ENCODE data around the gene CNNM3. TPM values are rescaled to one million over a fixed set of nuclear protein-coding genes. Genes with fewer than 3 reads are reported as not detected.

The CNNM3 gene
- total RNA-seq, 1 experiment from 2014 or later, result 5.3 TPM

DNA sequence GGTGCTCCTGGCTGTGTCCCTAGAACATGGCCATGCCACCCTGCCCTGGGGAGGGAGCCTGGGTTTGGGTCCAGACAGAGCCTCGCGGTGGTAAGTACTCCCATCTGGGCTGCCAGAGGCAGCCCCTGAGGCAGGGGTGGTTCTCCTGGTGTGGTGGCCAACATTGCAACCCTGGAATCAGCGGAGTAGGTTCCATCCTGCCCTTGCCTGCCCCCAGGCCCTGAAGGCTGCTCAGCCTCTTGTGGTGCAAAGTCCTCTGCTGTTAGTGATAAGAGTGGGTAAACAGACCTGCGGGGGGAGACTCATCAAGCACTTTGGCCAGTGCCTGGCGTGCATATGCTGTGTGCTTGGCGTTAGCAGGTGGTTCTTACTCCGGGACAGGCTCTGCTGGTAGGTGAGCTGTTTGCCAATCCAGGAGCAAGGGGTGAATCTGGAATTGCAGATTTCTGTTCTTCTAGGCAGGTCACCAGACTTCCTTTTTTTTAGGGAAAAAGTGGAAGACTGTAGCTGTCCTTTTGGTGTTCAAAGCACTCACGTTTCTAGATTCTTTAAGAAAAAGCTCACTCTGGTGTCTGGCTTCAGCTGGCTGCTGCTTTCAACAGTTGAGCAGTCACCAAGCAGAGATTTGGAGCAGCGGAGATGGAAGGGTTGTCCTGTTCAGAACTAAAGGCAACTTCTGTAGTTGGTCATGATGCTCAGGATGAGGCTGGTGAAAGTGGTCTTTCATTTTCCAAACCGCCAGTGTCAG lies 3.2 kb downstream of the CNNM3 start:
- Histone ChIP-seq H3K4me3 (no peak overlapping the region), H3K27me3 (replicated peaks) (no peaks in the 10 kb centered on the region), H3K27ac (no peak overlapping the region), H3K9me3 (replicated peaks) (0 out of 2 replicates have a peak, but pooled peaks cover 3% of the 10 kb centered on the region), H3K4me1 (replicated peaks) (peaks cover 29% of the 10 kb centered on the region), H3K36me3 (peaks cover 20% of the 10 kb centered on the region)
- no peak for DNase-seq (ENCODE audit: low read depth in 1 of 2, low spot score in 2 of 2)

DNA sequence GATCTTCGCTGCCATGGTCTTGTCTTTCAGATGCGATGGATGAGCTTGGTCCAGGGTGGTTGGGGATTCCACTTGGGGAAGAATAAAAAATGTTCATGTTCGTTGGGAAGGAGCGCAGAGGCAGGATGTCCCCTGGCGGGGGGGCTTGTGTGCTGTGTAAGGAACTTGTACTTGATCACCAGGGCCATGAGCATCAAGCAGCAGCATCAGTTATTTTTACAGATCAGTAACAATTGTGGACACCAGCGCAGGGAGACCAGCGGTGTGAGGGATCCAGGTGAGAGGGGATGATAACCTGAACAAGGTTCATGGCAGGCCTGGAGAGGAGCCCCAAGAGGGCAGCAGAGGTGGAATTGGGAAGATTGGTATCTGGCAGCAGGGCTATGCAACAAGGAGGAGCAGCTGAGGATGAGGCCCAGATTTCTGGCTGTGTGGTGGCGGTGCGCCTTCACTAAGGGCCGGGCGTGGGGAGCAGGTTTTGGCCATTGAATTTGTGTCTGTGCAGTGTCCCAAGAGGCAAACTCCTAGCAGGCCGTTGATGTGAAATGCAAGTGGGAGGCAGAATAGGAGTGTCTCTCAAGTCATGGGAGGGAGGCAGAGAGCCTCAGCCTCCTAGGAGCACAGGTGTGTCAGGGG lies 3.9 kb downstream of the CNNM3 start:
- H3K9me3 ChIP-seq (replicated peaks), result 0 out of 2 replicates have a peak, but pooled peaks cover 3% of the 10 kb centered on the region
- H3K4me3 ChIP-seq, result no peak overlapping the region
- peaks cover 21% of the 10 kb centered on the region for H3K36me3 ChIP-seq
- DNase-seq (ENCODE audit: low read depth in 1 of 2, low spot score in 2 of 2), result no peak
- H3K4me1 ChIP-seq (replicated peaks), result peaks cover 29% of the 10 kb centered on the region
- no peaks in the 10 kb centered on the region for H3K27me3 ChIP-seq (replicated peaks)
- H3K27ac ChIP-seq, result no peak overlapping the region

DNA sequence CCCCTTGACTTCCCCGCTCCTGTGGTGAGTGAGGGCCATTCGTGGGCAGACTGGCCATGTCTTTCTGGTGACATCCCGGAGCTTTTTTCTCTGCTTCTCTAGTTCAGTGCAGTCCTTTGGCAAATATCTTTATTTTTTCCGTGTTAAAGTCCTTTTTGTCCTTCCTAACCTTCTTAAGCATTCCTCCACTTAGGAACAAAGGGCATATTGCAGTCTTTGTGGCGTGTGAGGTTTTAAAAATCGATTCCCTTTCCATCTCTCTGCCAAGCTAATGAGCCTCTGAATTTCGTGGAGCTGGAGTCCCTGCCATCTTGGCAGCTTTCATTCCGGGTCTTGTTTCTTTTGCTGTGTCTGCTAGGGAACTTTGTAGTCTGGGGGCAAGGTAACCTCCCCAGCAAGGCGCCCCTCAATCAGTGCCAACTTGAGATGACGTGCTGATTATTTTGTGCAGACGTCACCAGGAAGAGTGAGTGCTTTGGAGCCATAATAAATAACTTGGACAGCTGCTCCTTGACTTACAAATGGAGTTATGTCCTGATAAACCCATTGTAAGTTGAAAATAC lies 5.1 kb downstream of the CNNM3 start:
- H3K4me3 ChIP-seq, result no peak overlapping the region
- H3K27me3 ChIP-seq (replicated peaks), result no peaks in the 10 kb centered on the region
- H3K36me3 ChIP-seq, result peaks cover 22% of the 10 kb centered on the region
- DNase-seq (ENCODE audit: low read depth in 1 of 2, low spot score in 2 of 2), result no peak
- H3K27ac ChIP-seq, result no peak overlapping the region
- peaks cover 22% of the 10 kb centered on the region for H3K4me1 ChIP-seq (replicated peaks)
- H3K9me3 ChIP-seq (replicated peaks), result 0 out of 2 replicates have a peak, but pooled peaks cover 3% of the 10 kb centered on the region

DNA sequence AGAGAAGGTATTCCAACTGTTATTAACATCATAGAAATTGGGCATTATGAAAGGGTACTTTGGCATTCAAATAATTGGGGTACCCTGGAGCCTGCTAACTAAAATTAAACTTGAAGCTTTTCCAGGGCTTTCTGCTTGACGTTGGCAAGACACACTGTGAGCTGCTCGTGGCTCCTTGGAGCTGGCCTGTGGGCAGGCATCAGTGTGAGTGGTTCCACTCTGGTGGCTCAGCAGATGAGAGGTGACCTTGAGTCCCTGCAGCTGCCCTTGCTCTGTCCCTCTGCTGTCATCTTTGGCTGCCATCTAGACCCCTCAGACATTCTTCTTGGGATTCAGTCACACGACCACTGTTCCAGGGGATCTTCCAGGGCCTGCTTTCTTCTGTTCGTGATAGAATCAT lies 6.7 kb downstream of the CNNM3 start:
- Histone ChIP-seq H3K4me1 (replicated peaks) (peaks cover 9% of the 10 kb centered on the region), H3K27ac (no peak overlapping the region), H3K9me3 (replicated peaks) (no peaks in the 10 kb centered on the region), H3K27me3 (replicated peaks) (no peaks in the 10 kb centered on the region), H3K4me3 (no peak overlapping the region), H3K36me3 (peaks cover 17% of the 10 kb centered on the region)
- no peak for DNase-seq (ENCODE audit: low read depth in 1 of 2, low spot score in 2 of 2)

DNA sequence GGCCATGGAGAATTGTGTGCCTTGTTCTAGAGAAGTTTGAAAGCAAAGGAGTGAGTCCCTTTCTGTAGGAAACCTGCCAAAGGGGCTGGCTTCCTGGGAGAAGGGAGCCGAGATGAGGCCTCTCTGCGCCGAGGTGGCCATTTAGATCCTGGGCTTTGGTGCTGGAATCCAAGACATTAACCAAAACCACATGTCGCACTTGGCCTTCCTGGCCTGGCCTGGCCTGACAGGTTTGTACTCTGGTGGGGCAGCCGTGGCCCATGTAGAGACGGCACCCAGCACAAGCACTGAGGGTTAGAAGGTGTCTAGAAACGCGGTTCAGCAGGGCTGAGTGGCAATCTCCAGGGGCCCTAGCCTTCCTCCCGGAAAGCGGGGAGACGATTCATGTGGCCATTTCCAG lies 7.1 kb downstream of the CNNM3 start:
- no peak for DNase-seq (ENCODE audit: low read depth in 1 of 2, low spot score in 2 of 2)
- peaks cover 21% of the 10 kb centered on the region for H3K36me3 ChIP-seq
- no peak overlapping the region for H3K4me3 ChIP-seq
- H3K9me3 ChIP-seq (replicated peaks), result no peaks in the 10 kb centered on the region
- H3K27me3 ChIP-seq (replicated peaks), result no peaks in the 10 kb centered on the region
- no peak overlapping the region for H3K27ac ChIP-seq
- H3K4me1 ChIP-seq (replicated peaks), result 0 out of 2 replicates have a peak, but pooled peaks cover 8% of the 10 kb centered on the region

DNA sequence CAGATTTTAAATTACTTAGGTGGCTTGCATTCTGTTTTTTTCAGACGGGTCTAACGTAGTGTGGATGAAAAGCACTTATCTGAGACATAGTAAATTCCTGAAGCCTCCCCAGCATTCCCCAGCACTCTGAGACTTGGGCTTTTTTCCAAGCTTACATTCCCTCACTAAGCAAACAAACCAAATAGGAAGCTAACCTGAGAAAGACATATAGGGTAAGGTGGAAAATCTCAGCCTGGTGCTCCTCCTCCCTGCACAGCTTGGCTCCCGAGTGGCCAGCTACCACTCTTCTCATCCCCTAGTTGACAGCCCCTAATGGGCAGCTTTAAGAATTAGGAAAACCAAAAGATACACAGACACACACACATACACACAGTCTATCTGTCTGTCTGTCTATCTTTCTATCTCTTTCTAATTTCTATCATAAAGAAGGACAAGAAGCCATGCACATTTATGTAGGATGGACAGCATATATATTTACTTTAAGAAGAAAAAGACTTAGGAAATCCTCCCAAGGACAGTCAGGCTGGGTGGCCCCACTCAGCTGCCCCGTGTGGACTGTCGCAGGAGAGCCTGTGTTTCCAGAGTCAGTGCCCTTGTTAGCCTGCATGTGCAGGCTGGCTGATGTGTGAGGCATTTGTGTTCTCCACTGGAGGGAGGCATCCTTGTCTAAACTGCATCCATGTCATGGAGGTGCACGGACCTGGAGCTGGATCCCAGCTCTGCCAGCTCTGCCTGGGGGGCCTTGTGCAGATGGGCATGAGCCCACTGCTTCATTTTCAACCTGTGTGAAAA lies 8.2 kb downstream of the CNNM3 start:
- DNase-seq (ENCODE audit: low read depth in 1 of 2, low spot score in 2 of 2), result peak in 1 of 2 experiments; percentile 44
- Histone ChIP-seq H3K27ac (no peak overlapping the region), H3K9me3 (replicated peaks) (no peaks in the 10 kb centered on the region), H3K36me3 (peaks cover 21% of the 10 kb centered on the region), H3K27me3 (replicated peaks) (no peaks in the 10 kb centered on the region), H3K4me3 (no peak overlapping the region), H3K4me1 (replicated peaks) (0 out of 2 replicates have a peak, but pooled peaks cover 8% of the 10 kb centered on the region)

DNA sequence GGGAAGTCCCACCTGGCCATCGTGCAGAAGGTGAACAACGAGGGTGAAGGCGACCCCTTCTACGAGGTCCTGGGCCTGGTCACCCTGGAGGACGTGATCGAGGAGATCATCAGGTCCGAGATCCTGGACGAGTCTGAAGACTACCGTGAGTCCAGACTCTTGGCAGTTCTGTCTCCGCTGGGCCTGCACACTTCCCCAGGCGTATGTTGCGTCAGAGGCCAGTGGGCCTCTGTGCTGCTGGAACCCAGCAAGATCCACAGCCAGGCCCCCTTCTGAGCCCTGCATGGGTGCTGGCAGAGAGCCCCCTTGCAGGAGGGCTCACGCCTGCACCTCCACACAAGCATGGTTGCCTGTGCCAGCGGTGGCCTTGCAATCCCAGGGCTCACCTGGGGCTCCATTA lies 9.0 kb downstream of the CNNM3 start:
- Histone ChIP-seq H3K27ac (no peak overlapping the region), H3K9me3 (replicated peaks) (no peaks in the 10 kb centered on the region), H3K27me3 (replicated peaks) (no peaks in the 10 kb centered on the region), H3K4me3 (no peak overlapping the region), H3K36me3 (peaks cover 22% of the 10 kb centered on the region), H3K4me1 (replicated peaks) (0 out of 2 replicates have a peak, but pooled peaks cover 8% of the 10 kb centered on the region)
- DNase-seq (ENCODE audit: low read depth in 1 of 2, low spot score in 2 of 2), result no peak

DNA sequence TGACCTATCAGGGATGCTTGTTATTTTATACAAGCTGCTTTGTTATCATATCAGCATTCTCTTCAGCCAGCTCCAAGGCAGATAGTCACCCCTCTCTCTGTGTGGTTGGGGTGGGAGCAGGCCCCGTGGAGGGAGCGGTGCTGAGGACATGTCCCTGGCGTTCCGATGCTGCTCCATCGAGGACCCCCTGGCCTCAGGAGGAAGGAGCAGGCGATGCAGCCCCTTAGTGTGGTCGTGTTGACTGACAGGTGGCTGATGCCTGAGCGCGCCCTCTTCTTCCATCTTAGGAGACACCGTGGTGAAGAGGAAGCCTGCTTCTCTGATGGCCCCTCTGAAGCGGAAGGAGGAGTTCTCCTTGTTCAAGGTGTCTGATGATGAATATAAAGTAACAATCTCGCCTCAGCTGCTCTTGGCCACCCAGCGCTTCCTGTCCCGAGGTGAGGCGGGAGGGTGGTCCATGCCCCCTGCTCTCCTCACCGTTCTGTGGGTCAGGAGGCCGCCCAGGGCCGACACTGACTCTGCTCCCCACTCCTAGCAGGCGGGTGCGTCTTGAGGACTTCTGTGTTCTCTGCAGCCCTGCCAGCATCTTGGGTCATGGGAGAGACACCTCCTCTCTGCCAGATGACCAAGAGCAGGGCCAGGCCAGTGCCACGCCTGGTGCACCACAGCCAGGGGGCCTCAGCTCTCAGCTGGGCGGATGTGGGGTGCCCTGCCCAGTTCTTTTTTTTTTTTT lies 10.6 kb downstream of the CNNM3 start:
- H3K36me3 ChIP-seq, result peaks cover 35% of the 10 kb centered on the region
- no peak overlapping the region for H3K4me3 ChIP-seq
- H3K9me3 ChIP-seq (replicated peaks), result no peaks in the 10 kb centered on the region
- H3K27me3 ChIP-seq (replicated peaks), result no peaks in the 10 kb centered on the region
- H3K4me1 ChIP-seq (replicated peaks), result 0 out of 2 replicates have a peak, but pooled peaks cover 8% of the 10 kb centered on the region
- H3K27ac ChIP-seq, result no peak overlapping the region
- no peak for DNase-seq (ENCODE audit: low read depth in 1 of 2, low spot score in 2 of 2)

DNA sequence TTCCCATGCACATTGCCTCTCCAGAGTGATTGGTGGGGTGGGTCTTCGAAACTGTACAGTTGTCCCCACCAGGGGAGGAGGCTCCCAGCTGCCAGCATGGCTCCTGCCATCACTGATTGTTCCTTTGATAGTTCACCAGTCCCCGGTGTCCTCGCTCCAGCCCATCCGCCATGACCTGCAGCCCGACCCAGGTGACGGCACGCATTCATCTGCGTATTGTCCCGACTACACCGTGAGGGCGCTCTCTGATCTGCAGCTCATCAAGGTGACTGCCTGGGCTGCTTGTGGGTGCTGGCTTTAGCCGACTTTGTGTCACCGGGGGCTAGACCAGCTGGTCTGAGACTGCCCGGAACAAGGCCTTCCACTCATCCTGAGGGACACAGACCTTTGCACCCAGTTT lies 12.4 kb downstream of the CNNM3 start:
- DNase-seq (ENCODE audit: low read depth in 1 of 2, low spot score in 2 of 2), result no peak
- Histone ChIP-seq H3K4me1 (replicated peaks) (peaks cover 18% of the 10 kb centered on the region), H3K4me3 (no peak overlapping the region), H3K9me3 (replicated peaks) (no peaks in the 10 kb centered on the region), H3K27ac (no peak overlapping the region), H3K27me3 (replicated peaks) (no peaks in the 10 kb centered on the region), H3K36me3 (peaks cover 48% of the 10 kb centered on the region)

DNA sequence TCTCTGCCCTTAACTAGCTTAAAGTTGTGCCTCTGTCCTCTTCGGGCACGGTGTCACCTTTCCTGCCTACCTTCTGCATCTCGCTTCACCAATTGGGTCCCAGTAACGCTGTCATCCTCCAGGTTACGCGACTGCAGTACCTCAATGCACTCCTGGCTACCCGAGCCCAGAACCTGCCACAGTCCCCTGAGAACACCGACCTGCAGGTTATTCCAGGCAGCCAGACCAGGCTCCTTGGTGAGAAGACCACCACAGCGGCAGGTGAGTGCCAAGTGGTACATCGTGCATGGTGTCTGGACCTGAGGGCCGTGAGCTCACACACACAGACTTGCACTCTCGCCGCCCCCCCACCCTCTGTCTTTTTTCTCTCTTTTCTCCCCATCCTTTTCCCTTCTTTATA lies 12.8 kb downstream of the CNNM3 start:
- DNase-seq (ENCODE audit: low read depth in 1 of 2, low spot score in 2 of 2), result no peak
- peaks cover 18% of the 10 kb centered on the region for H3K4me1 ChIP-seq (replicated peaks)
- no peak overlapping the region for H3K27ac ChIP-seq
- peaks cover 48% of the 10 kb centered on the region for H3K36me3 ChIP-seq
- H3K9me3 ChIP-seq (replicated peaks), result no peaks in the 10 kb centered on the region
- H3K27me3 ChIP-seq (replicated peaks), result no peaks in the 10 kb centered on the region
- H3K4me3 ChIP-seq, result no peak overlapping the region

DNA sequence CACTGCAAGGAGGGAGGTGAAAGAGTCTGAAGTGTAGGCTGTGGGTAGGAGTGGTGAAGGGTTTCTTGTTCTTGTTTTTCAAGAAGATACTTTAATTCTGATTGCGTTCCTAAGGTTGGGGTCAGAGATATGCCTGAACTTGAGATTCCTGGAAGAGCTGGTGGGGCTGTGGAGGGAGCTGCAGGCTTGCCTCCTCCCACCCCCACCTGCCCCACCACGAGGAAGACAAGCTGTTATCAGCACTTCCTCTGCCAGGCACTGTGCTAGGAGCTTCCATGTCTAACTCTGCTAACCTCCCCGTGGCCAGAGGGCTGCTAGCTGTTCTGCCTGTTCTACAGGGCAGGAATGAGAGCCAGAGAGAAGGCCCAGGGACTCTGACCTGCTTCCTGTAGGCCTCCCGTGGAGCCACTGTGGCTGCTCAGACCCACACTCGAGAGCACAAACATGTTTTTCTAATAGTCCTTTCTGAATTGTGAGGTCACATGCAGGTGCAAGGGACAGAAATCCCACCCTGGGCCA lies 14.0 kb downstream of the CNNM3 start:
- Histone ChIP-seq H3K27ac (no peak overlapping the region), H3K36me3 (peaks cover 50% of the 10 kb centered on the region), H3K4me1 (replicated peaks) (peaks cover 18% of the 10 kb centered on the region), H3K9me3 (replicated peaks) (no peaks in the 10 kb centered on the region), H3K27me3 (replicated peaks) (no peaks in the 10 kb centered on the region), H3K4me3 (no peak overlapping the region)
- DNase-seq (ENCODE audit: low read depth in 1 of 2, low spot score in 2 of 2), result no peak

DNA sequence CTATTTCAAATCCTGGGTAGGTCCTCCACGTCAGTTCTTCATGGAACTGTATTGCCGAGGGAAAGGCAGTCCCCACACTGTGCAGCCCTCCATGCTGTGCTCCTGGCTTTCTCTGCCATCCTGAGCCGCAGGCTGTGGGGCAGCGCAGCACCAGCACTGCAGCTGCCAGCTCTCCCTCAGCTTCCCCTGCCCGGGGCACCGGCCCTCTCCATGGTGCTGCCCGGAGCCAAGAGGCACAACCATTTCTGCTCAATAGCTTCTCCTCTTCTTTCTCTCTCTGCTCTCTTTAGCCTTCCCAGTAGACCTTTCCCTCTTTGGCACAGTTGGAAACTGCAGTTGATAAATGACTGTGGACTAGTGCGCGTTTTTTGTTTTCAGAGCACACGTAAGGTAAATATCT lies 15.6 kb downstream of the CNNM3 start:
- no peak overlapping the region for H3K27ac ChIP-seq
- H3K4me3 ChIP-seq, result no peak overlapping the region
- H3K4me1 ChIP-seq (replicated peaks), result peaks cover 18% of the 10 kb centered on the region
- H3K27me3 ChIP-seq (replicated peaks), result no peaks in the 10 kb centered on the region
- peaks cover 50% of the 10 kb centered on the region for H3K36me3 ChIP-seq
- DNase-seq (ENCODE audit: low read depth in 1 of 2, low spot score in 2 of 2), result no peak
- H3K9me3 ChIP-seq (replicated peaks), result no peaks in the 10 kb centered on the region

DNA sequence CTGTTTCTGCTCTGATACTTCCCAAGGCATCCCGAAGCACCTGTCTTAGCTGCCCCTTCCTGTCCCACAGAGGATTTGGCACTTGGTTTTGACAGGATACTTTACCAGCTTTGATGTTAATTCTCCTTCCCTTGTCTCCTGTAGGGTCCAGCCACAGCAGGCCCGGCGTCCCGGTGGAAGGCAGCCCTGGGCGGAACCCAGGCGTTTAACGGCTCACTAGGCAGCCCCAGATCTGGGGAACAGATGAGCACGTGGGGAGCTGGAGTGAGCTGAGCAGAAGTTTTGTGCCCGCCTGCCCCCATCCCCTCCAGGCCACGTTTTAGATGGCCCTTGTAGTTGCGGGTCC lies 16.3 kb downstream of the CNNM3 start:
- H3K9me3 ChIP-seq (replicated peaks), result no peaks in the 10 kb centered on the region
- H3K27ac ChIP-seq, result peak overlapping the region; percentile 39; the same call in 1 of the 2 replicates

More for the DNA sequence above, 16.3 kb downstream of the CNNM3 start:
- no peak overlapping the region for H3K4me3 ChIP-seq
- peaks cover 49% of the 10 kb centered on the region for H3K36me3 ChIP-seq
- no peaks in the 10 kb centered on the region for H3K27me3 ChIP-seq (replicated peaks)
- peaks cover 18% of the 10 kb centered on the region for H3K4me1 ChIP-seq (replicated peaks)
- DNase-seq (ENCODE audit: low read depth in 1 of 2, low spot score in 2 of 2), result no peak
